ENCODE measurements around the gene BCR.

Gene BCR

GRCh38 chr22:23150762-23151161, 29.5 kb upstream of the BCR start:
- DNase-seq (ENCODE audit: low read depth in 2 of 3, low spot score in 1 of 3) = no peak

- no peak for DNase-seq (ENCODE audit: low read depth in 2 of 3, low spot score in 1 of 3)
Observed at GRCh38 chr22:23151827-23152226, 28.5 kb upstream of the BCR start.

GRCh38 chr22:23152238-23153114, 27.8 kb upstream of the BCR start:
- no peak for DNase-seq (ENCODE audit: low read depth in 2 of 3, low spot score in 1 of 3)

- no peak for DNase-seq (ENCODE audit: low read depth in 2 of 3, low spot score in 1 of 3)
Observed at GRCh38 chr22:23153994-23154393, 26.3 kb upstream of the BCR start.

- no peak for DNase-seq (ENCODE audit: low read depth in 2 of 3, low spot score in 1 of 3)
Observed at GRCh38 chr22:23154461-23154860, 25.8 kb upstream of the BCR start.

GRCh38 chr22:23155143-23155542, 25.2 kb upstream of the BCR start:
- DNase-seq (ENCODE audit: low read depth in 2 of 3, low spot score in 1 of 3) = no peak

- DNase-seq (ENCODE audit: low read depth in 2 of 3, low spot score in 1 of 3) = no peak
Observed at GRCh38 chr22:23155831-23156230, 24.5 kb upstream of the BCR start.

GRCh38 chr22:23156286-23156685, 24.0 kb upstream of the BCR start:
- DNase-seq (ENCODE audit: low read depth in 2 of 3, low spot score in 1 of 3) = no peak

GRCh38 chr22:23157560-23158515, 22.5 kb upstream of the BCR start:
- no peak for DNase-seq (ENCODE audit: low read depth in 2 of 3, low spot score in 1 of 3)

GRCh38 chr22:23158516-23159290, 21.6 kb upstream of the BCR start:
- no peak for DNase-seq (ENCODE audit: low read depth in 2 of 3, low spot score in 1 of 3)

GRCh38 chr22:23159291-23159630, 21.0 kb upstream of the BCR start:
- DNase-seq (ENCODE audit: low read depth in 2 of 3, low spot score in 1 of 3) = no peak

GRCh38 chr22:23161029-23161428, 19.3 kb upstream of the BCR start:
- DNase-seq (ENCODE audit: low read depth in 2 of 3, low spot score in 1 of 3) = no peak

GRCh38 chr22:23161574-23161973, 18.7 kb upstream of the BCR start:
- DNase-seq (ENCODE audit: low read depth in 2 of 3, low spot score in 1 of 3) = no peak

GRCh38 chr22:23163665-23164064, 16.6 kb upstream of the BCR start:
- no peak for DNase-seq (ENCODE audit: low read depth in 2 of 3, low spot score in 1 of 3)

GRCh38 chr22:23164091-23164490, 16.2 kb upstream of the BCR start:
- no peak for DNase-seq (ENCODE audit: low read depth in 2 of 3, low spot score in 1 of 3)

GRCh38 chr22:23166042-23166831, 14.1 kb upstream of the BCR start:
- DNase-seq (ENCODE audit: low read depth in 2 of 3, low spot score in 1 of 3) = no peak

GRCh38 chr22:23166841-23167616, 13.3 kb upstream of the BCR start:
- no peak for DNase-seq (ENCODE audit: low read depth in 2 of 3, low spot score in 1 of 3)

- DNase-seq (ENCODE audit: low read depth in 2 of 3, low spot score in 1 of 3) = no peak
Observed at GRCh38 chr22:23168391-23169042, 11.8 kb upstream of the BCR start.

GRCh38 chr22:23169043-23169406, 11.3 kb upstream of the BCR start:
- no peak for DNase-seq (ENCODE audit: low read depth in 2 of 3, low spot score in 1 of 3)
